Stimulated activated CD8-positive, alpha-beta memory T cell treated with anti-CD3 and anti-CD28 coated beads, Interleukin-12 subunit alpha, Interleukin-12 subunit beta, amount 100 ng/mL, for 24 hours (primary cell): ENCODE measurements around the gene PAMR1.

ENCODE experiments used
- DNase-seq: peaks from one replicate; pipeline ENCODE4 v3.0.0-alpha.2; 2020; ENCODE audit errors: extremely low read depth

PAMR1 gene

DNA sequence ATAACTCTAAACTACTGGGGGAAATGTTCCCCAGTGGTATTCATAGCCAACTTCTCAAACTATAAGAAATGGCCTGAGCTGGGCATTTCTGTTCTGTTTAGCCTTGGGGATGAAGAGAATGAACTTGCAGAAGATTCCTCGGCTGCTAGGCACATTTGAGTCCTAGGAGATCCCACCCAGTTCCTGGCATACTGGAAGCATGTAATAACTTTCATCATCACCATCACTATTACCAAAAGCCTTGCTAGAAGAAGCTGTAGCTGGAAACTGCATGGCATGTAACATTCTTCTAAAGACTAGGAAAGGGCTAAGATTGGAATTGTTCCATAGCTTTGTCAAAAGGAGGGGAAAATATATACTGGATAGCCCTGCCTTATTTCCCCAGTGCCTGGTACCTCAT lies 65.9 kb downstream of the PAMR1 start:
- no peak for DNase-seq

DNA sequence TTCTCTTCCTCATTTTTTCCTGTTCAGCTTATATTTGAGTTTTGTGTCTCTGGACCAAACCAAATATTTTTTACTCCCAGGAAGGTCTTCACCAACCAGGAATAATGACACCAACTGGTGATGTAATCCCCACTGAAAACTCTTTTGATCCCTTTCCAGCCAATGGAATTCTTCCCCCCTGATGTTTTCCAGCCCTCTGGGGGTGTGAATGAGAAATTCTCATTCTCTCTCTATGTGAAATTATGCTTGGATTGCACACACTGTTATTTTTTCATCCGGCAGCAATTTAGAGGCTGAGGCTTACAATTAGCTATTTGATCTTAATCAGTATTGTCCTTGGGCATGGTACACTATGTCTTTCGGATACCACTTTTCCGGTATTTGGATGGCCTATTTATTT lies 66.6 kb downstream of the PAMR1 start:
- DNase-seq, result no peak

DNA sequence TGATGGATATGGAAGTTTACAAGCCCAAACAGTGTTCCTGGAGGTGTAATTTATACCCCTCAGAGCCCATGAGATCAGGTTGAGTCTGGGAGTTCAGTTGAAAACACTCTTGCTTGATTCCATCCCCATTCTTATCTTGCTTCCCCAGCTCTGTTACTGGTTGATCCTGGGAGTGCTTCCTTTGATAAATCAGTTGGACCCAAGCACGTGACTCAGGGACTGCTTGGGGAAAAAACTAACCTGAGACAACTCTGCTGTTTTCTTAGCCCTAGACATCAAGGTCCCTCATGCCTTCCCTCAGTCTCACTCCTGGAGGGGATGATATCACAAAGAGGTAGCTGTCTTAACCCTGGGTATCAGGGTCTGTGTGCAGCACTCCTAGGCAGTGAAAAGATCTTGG lies 71.1 kb downstream of the PAMR1 start:
- DNase-seq, result no peak

DNA sequence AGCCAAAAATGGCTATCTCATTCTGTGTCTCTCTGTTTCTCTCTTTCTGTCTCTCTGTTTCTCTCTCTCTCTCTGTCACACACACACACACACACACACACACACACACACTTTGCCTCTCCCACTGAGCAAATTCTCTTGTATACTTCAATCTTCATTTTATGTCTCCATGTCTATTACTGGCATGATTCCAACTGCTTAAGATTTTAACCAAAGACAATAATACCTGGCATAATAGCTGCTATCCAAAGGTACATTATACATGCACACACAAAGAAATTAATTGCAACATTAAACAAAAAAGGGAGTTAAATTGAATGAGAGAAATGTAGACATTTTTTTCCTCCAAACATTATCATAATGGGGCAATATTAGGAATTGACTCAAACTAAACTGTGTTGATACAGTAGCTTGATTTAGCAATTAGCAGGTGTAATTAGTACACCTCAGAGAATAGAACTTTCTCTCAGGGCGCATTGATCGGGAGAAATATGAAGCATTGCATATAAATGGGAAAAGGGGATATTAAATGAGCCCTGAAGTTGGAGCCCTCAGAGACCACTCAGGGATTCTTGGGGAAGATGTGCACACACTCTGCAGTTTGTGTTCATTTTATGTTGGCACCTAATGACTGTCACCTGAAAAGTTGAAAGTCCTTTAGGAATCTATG lies 88.7 kb downstream of the PAMR1 start:
- no peak for DNase-seq

DNA sequence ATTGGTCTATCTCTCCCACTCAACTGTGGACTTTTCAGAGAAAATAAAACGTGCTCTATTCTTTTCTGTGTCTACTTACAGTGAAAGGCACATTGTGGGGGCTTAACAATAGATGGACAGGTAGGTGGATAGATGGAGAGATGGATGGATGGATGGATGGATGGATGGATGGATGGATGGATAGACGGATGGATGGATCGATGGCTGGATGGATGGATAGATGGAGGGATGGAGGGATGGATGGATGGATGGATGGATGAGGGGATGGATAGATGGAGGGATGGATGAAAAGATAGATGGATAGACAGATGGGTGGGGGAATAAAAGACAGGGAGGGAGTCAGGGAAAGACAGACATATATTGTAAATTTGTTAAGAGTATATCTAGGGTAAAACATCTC lies 91.8 kb downstream of the PAMR1 start:
- no peak for DNase-seq

DNA sequence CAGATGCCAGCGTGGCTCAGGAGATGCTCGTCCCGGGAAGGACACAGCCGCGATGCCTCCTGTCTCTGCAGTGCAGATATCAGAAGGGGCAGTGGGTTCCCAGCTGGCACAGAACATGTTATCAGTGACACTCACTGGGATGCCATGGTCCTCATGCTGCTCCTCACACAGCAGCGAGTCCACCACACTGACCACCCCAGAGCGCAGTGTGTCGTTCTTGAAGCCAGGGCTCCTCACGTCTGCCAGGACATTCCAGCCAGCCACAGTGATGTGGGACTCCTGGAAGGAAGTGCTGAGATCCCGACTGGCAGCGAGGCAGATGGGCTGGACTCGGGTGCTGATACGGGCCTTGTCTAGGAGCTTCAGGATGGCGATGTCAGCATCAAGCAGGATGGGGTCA lies 93.0 kb downstream of the PAMR1 start:
- no peak for DNase-seq

DNA sequence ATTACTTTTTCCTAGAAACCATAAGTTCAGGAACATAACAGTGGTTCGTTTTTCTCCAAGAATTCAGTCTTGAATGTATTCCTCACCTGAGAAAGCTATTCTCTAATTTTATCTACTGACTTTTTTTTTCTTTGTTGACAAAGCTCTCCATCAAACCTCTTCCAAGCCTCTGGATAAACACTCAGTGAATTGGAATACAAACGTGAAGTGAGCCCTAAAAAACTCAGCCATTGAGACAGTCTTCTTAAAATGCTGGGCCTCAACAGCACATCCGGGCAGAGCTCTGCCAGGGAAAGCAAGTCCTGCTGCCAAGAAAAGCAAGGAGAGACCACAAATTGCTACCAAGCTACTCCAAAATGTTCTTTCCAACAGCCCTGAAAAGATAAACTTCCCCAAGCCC lies 98.3 kb downstream of the PAMR1 start:
- DNase-seq, result no peak

DNA sequence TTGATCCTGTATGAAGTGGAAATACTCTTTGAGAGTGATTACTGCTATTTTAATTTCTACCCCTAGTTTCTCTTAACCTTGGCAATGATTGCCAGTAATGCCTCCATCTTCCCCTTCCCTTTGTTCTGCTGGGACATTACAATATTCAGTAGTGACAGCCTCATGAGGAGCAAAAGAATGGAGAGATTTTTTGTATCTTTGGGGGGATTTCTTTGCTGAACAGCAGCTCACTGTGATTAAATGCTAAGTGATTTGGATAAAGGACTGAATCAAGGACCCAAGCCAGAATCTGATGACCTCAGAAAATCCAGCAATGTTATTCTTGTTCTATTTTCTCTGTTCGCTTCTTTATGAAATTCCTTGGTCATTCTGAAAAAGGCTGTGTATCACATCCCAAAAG lies 99.1 kb downstream of the PAMR1 start:
- DNase-seq, result no peak

DNA sequence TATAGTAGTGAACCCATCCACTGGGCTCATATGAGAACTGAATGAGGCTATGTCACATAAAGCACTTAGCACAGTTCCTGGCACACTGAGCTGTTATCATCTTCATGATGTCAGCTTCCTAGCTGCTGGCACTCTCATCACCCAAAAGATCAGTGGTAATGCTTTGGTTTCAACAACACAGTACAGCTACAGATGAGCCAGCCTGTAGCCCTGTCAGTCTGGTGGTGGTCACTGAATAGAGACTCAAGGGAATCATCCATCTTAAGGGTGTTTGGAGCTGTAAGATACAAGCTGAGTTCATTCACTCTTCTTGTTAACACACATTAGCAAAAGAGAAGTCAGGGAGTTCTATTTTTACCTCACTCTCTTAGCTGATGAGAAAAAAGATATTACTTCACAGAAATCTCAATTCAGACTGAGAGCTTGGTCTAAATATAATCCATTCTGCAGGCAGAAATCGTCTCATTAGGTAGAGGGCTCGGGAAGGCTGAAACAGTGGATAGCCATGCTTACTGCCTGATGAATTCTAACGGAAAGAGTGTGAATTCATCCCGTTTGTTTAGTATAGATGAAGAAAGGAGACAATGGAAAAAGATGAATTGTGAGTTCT lies 99.7 kb downstream of the PAMR1 start:
- no peak for DNase-seq

DNA sequence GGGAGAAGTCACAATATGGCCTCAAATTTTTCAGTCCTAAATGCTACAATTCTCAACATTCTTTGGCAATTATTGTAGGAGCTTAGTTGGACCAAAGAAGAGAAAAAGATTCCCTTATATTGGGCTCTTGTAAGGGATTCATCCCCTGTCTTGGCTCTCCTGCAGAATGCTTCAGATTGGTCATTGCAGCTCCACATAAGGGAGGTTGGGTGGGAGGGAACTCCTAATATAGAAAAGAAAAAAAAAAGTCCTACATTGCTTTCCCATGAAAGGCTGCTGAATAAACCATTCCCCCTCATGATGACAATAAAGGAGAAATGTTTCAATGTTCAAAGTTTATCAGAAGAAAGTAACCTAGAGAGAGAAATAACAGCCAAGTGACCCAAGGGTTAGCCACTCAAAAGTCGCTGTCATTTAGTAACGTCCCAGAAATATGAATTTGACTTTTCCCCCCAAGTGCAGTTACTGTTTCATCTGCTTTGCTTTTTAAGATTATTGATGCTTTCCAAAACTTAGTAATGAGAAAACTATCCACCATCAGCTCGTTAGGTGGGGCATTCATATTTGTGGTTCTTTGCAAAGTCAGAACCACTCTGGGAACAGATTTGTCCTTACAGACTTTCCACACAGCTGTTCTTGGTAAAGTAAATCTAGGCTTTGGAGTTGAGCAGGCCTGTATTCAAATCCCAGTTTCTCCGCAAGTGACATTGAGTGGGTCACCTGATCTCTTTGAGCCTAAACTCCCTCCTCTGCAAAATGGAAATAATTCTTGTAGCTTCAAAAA lies 101.1 kb downstream of the PAMR1 start:
- no peak for DNase-seq

DNA sequence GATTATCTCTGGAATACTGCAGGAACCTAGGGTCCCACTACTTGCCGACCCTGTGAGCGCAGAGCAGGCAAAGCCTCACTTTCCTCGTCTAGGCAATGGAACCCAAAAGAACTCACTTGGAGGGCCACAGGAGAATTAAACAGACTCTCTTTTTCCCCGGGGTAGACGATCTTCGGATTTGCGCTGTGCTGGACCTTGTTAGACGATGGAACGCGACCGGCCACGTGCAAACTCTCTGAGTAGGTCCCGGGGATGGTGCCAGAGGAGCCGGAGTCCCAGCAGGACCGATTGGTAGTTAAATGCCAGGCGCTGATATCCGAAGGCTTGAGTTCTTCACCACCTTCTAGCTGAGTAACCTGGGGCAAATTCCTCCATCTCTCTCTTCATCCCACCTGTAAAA lies 105.0 kb downstream of the PAMR1 start:
- no peak for DNase-seq

DNA sequence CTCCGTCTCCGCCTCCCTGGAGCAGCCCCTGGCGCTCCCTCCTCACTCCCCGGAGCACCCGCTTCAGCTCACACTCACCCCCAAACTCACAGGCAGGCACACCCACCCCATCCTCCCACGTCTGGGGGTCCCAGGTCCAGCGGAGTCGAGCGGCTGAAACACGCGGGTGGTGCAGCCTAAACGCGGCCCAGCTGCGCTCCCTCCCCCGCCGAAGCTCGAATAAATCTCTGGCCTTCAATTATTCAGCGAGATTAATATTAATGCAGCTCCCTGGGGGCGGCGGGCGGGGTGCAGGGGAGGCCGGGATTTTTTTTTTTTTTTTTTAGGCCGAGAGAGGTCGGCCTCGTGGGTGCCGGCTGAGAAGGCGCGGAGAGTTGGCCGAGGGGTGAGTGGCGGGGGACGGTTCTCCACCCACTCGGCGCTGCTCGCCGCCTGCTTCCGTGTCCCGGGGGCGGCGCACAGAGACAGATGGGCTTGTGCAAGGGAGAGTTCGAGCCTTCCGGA lies 105.5 kb downstream of the PAMR1 start:
- no peak for DNase-seq

DNA sequence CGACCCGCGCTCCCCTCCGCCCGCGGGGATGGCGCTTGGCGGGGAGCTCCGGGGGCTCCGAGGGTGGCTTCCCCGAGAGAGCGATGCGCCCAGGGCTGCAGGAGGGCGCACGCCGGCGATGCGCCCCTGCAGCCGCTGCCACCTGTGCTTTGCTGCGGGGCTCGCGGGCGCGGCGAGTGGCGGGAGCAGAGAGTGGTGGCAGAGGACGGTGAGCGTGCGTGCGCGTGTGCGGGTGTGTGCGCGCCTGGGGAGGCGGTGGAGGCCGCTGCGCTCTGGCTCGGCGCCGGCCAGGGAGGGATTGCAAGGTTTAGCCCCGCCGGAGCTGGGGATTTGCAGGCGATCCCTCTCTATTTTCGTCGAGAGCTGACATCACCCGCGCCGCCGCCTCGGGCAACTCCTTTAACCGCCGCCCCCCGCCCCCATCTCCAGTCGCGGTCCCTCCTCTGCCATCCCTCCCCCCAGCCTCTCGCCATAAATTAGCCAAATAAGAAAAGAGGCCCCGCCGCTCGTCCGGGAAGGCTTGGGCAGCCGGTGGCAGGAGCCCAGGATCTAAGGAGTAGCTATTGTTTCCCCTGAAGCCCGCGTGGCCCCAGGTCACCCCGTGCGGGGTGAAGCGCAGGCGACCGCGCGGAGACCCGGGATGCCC lies 106.1 kb downstream of the PAMR1 start, which contains the start of gene SLC1A2:
Gene SLC1A2, minus strand, starts transcription at position 375 of the 646 bp plus-strand sequence. CDS start 592 bp downstream, outside the sequence.
- DNase-seq, result no peak

DNA sequence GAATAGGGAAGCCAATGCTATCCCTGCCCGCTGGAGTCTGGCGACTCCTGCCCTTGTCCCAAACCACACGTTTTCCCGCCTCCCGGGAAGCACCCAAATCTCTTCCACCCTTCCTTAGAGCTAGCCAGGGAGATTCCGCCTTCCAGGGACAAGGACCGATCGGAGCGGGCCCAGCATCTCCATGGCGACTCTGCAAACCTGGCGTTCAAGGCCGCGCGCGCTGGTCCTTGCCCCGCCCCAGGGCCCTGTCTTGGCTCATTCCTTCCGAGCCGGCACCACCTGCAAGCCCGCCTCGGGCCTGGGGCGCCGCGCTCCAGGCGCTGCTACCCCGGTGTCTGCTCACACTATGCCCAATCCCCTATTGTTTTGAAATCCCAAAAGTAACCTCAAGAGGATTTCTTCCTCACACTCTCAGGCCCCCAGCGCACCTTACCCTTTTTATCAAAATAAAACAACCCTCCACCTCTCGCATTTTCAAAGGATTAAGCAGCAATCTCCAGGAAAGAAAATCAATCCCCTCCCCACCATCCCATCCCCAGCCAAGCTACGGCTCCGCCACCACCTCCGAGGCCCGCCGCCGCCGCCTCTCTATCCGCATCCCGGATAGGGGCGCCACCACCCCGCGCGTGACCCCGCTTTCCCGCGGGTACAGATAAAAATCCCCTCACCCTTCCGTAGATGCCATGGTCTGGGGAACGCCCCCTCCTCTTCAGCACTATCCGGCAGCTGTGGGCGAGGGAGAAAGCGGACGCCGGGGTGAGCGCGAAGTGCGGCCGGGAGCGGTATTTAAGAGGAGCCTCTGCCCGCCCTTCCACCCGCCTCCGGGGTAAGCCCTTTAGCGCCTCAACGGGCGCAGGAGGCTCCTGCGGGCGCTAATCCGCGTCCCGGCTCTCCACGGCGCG lies 106.9 kb downstream of the PAMR1 start:
- DNase-seq, result no peak

DNA sequence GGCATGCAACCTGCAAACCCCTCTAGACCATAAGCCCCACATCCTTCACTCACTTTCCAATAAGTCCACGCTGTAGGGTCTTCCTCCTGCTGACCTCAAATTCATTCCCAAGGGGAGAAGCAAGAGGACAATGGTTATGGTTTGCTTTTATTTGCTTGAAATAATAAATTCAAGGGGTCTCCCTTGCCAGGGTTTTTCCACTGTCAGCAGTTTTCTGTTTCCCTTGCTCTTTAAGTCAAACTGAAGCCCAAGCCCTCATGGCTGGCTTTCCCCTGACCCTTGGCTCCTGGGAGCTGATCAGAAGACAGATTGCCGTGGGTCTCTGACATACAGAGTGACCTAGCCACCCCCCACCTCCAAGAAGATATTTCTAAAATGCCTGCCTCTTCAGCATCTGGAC lies 109.9 kb downstream of the PAMR1 start:
- DNase-seq, result no peak

DNA sequence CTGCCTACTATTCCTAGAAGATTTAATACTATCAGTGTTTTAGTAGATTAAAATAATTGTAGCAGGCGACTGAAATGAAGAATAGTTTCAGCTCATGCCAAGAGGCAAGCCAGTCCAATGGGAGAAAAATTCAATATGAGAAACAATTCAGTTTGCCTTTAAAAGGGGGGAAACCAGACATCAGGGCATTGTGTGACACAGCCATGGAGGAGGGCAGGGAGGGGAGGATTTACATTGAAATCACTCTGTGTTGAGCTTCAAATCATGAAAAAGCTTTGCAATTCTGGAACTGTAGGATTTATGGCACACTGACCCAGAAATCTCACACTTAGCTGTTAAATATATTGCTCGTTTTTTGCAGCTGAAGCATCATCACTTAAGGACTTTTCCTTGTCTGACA lies 110.6 kb downstream of the PAMR1 start:
- DNase-seq, result no peak

DNA sequence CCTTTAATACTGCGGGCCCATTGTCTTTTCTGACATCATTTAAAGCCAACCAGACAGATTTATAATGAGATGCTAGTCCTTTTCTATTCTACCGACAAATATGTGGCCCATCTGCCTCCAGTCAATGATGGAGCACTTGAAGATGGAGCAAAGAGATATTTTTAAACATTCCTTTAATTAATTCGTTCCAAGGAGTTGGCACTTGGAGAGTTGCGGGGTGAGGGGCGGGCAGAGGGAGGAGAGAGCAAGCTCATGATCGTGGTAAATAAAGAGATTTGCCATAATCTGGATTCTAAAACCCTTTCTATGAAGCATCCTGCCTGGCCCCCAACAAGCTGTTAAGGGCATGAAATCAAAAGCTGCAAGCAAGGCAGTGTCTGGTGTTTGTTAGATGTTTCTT lies 111.1 kb downstream of the PAMR1 start:
- no peak for DNase-seq

DNA sequence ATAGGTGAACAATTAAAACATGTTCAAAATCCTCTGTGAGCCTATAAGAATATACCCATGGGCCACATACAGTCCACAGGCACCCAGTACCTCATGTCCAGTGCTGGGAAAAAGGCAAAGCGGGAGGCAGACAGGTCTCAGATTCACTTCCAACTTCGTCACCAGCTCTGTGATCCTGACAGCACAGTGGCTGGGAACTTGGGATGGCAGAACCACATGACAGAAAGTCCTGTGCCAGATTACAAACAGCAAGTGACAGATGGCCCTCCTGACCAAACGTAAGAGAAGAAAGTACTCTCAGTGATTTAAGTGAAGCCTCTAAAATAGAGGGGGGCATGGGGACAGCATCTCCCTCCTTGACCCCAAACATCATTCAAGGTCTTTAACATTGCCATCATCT lies 111.8 kb downstream of the PAMR1 start:
- DNase-seq, result no peak

DNA sequence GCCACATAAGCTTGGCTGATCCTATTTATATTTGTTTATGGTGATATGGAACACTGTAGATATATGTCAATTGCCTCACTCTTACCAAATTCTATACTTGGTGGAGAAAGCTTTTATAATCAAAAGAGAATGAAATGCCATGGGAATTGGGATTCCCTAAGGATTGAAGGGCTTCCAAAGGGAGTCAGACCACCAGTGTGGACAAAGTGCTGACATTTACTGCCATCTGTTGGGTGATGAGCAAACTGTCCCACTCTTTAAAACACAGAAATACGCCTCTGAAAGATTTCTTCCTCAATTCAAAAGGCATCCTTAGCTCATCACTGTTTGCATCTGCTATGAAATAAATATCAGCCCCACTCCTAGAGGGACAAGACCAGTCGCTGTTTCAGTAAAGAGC lies 113.1 kb downstream of the PAMR1 start:
- no peak for DNase-seq

DNA sequence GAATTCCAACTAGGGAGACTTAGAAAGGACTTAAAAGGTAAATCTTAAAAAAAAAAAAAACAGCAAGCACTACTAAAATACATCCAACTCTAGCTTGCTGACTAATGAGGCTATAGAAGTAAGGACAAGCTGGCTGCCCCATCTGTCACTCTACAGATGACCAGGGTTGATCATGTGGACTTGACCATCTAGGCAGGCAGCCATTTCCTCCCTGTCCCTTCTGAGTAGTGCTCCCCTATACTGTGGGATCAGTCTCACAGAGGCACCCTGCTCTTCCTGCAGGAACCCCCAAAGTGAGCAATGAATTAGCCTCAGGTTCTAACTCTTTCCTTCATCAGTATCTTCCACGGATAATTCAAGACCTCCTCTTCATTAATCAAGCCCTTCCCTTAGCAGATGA lies 118.4 kb downstream of the PAMR1 start:
- DNase-seq, result no peak

DNA sequence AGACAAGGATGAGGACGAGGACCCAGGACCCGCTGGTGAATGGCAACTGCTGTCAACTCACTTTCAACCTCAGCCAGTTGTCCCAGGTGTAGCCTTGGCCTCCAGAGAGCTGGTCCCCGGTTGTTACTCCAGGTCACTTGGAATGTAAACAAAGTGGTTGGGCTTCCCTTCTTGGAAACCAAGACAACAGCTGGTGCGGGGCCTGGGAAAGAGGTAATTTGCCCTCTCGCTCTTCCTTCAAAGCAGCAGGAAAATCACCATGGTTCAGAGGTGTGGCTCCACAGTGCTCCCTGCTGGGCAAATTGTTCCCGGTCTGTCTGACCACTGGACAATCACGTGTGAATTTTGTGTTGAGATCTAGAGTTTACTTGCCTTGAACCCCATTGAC lies 121.0 kb downstream of the PAMR1 start:
- no peak for DNase-seq
